NCI-H146 treated with DMSO at 0.1 percent for 48 hours (cell line): ENCODE results near the gene MTCP1.
A peak's percentile ranks its signal among the peaks of the same experiment; 100 is the strongest.

Experiments used
- DNase-seq: peaks from one replicate; lab custom pipeline; 2025; ENCODE audit not compliant: unreplicated experiment; lab: John Stamatoyannopoulos, UW

Gene MTCP1, protein sequence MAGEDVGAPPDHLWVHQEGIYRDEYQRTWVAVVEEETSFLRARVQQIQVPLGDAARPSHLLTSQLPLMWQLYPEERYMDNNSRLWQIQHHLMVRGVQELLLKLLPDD

DNA sequence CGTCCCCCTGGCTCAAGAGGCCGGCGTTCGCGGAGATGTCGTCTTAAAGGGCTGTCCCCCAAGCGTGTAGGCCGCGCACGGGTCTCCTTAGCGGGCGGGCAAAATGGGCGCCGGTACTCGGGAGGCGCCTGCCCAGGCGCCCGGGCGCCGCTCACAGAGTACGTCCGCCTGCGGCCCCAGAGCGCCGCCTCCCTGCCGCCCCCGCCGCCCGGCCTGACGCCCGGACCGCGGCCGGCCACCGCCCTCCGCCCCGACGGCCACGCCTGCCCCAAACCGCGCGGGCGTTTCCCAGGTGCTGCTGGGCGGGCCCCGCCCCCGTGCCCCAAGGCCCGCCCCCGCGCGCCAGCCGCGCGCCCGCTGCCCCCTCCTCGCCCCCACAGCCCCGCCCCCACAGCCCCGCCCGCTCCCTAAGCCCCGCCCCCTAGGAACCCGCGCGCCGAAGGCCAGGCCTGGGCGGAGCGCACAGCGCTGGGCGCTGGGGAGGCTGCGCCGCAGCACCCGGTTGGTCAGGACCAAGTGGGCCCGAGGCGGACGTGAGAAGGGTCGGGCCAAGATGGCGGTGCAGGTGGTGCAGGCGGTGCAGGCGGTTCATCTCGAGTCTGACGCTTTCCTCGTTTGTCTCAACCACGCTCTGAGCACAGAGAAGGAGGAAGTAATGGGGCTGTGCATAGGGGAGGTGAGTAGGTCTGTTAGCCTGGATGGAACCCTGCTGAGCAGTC is at the start of gene MTCP1, which contains the start of the genes BRCC3 and CMC4:
Gene MTCP1, minus strand, starts transcription at position 162 of the 719 bp plus-strand sequence. CDS start 5,126 bp downstream, outside the sequence.
Gene BRCC3, plus strand, starts transcription at position 534 of the 719 bp plus-strand sequence. Its CDS starts 20 bp downstream, at position 554.
Gene CMC4, minus strand, starts transcription at position 162 of the 719 bp plus-strand sequence. CDS start 7,113 bp downstream, outside the sequence.
- peak; percentile 73 for DNase-seq

DNA sequence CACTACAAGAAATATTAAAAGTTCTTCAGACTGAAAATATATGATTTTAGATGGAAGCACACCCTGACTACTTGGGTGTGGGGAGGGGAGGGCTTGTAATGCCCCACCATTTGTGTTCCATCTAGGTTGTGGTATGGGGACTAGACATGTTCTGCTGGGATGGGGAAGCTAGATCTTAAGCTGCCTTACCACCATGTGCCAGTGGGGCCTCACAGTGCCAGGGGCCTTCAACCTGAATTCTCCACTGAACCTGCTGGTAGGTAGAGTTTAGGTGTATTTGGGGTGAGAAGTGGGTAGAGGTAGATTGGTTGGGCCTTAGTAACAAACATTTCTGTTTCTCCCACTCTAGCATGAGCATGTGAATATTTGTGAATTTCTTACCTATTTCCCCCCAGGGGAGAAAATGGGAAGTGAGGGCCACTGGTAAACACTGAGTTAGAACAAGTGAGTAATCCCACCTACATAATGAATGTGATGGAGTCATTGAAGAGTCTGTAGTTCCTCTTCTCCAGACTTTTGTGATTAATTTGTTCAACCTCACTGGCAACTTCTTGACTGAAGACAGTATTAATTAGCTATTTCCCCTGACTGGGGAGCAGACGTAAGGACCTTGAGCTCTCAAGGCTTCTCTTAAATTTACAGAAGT is 44.4 kb upstream of the MTCP1 start:
- no peak for DNase-seq

DNA sequence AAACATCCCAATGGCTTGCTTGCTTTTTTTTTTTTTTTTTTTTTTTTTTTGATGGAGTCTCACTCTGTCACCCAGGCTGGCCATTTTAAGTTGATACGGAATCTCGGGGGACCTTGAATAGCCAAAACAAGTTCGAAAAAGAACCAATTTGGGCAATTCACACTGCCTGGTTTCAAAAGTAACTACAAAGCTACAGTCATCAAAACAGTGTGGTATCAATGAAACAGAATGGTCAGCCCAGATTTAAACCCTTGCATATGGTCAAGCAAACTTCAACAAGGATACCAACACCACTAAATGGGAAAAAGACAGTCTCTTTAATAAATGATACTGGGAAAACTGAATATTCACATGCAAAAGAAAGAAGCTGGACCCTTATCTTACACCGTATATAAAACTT is 42.2 kb upstream of the MTCP1 start:
- no peak for DNase-seq

DNA sequence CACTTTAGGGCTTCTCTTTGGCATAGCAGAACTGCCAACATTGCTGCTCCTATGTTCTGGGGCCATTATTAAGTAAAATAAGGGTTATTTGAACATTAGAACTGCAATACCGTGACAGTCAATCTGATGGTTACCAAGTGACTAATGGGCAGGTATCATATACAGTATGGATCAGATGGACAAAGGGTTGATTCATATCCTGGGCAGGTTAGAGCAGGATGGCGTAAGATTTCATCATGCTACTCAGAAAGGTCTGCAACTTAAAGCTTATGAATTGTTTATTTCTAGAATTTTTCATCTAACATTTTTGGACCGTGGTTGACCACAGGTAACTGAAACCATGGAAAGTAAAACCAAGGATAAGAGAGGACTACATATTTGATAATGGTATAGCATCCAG is 41.2 kb upstream of the MTCP1 start:
- no peak for DNase-seq

DNA sequence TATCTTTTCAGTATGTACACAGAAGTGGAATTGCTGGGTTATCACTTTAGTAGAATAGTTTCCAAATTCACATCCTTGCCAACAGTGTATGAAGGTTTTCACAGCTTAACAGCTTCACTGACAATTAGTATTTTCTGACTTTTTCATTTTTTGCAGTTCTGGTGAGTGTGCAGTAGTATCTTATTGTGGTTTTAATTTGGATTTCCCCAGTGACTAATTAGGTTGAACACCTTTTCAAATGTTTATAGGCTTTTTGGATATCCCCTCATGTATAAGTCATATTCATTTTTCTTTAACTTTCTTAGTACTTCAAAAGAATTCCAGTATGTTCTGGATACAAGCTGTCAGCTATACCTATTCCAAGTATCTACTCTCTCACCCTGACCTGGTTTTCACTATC is 37.5 kb upstream of the MTCP1 start:
- no peak for DNase-seq

DNA sequence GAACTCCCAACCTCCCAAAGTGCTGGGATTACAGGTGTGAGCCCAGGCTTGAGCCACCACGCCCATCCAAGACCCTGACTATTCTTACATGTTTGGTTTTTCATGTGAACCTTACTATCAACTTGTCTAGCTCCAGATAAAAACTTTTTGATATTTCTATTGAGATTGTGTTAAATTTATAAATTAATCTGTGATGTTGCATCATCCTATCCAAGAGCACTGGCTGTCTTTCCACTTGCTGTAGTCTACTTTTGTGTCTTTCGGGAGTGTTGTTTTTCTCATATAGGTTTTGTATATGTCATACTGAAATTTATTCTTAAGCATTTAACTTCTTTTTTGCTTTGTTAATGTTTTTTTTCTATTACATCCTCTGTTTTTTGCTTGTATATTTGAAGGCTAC is 35.0 kb upstream of the MTCP1 start:
- no peak for DNase-seq

DNA sequence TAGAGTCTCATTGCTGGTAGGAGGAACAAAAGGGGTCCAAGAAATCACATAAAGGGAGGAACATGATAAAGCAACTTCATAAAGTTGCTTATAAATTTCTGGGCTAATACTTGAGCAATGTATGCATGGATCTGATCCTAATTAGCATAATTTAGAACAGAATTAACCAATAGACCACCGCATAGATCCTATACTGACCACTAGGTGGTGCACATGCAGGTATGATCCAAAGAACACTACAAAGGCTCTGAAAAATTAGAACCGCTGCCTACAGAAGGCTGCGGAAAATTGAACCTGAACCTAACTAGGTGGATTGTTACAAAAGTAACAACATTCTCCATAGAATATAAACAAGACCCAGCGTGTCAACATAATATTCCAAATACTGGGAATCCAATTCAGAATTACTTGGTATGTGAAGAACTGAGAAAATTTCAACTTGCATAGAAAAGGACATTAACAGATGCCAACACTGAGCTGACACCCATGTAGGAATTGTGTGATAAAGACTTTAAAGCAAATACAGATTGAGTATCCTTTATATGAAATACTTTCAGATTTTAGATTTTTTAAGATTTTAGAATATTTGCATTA is 23.6 kb upstream of the MTCP1 start:
- DNase-seq = no peak

DNA sequence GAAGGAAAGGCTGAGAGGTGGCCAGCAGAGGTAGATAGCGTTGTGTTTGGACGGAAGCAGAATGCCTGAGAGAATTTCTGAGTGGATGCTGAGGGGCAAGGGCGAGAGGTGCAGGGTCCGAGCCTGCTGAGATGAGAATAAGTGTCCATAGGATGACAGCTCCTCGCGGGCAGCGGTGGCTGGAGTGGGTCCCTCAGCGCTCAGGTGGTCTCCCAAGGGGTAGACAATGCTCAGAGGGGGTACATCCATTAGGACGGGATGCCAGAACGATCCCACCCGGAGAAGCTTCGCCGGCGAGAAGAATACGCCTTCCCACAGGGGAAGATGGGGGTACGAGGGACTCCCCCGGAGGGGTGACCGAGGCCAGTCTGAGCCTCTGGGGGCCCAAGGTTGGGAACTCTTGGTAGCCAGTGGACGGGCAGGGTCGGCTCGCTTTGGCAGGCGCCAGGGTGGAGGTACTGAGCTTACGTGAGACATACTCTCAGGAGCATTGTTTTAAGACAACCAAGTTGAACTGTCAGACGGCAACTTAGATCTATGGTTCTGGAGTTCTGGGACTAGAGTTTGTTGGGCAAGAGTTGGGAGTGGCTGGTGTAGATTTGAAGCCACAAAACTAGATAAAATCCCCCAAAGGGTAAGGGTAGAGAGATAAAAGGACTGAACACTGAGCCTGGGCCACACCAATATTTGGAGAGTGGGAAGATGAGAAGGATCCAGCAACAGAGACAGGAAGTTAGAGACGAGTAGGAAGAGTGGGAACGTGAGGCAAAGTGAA is 16.2 kb upstream of the MTCP1 start:
- DNase-seq = no peak

DNA sequence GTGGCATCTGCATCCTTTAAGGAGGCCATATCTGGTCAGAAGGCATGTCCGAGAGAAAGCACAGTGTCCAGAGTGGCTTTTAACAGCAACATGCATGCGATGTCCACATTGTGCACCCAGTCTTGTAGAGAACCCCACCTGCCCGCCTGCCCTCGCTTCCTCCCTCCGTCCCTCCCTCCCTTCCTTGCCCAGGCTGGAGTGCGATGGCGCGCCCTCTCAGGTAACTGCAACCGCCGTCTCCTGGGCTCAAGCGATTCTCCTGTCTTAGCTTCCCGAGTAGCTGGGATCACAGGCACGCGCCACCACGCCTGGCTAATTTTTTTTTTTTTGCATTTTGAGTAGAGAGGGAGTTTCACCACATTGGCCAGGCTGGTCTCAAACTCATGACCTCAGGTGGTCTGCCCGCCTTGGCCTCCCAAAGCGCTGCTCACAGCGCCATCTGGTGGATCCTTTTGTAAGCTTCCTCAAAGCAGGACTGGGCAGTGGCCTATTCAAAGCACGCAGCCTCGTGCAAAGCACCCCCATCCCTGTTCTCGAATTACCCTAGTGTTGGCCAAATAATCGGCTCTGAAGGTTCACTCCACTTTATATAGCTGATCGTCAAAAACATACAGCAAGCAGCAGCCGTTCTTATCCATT is 15.4 kb upstream of the MTCP1 start:
- no peak for DNase-seq

DNA sequence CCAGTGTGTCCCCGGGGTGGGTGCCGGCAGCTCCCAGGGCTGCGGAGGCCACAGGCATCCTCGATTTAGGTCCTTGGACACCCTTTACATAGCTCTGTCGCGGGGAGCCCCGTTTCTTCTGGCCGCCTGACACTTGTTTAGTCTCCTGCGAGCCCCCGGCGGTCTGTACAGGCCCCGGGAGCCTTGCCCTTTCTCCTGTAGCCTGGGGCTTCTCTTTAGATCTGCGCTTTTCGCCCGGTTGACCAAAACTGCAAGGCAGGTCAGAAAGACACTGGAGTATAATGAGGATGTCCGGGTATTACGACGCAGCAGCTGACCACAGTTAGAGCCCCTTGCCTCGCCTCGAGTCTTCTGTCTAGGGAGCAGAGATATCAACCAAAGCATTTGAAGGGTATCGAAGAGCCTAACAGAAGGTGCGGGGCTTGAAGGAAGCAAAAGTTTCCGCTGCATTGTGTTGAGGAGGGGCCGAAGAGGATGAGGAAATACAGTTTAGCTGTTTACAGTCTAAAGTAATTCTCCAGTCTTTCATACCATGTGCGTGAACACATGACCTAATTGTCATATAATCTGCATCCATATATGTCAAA is 851 bp upstream of the MTCP1 start:
- DNase-seq = no peak

DNA sequence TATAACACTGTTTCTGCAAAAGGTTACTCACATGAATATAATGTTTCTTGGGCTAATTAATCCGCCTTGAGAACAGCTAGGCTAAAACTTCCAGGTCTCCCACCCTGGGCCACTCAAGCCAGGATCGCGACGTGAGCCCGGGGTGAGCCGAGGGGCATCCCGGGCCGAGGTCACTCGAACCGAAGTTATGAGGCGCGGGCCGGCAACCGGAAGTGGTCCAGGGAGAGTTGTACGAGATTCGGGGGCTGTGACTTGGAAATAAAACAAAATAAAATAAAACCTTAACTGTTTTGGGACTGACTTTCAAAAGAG is 317 bp downstream of the MTCP1 start:
- DNase-seq = no peak

DNA sequence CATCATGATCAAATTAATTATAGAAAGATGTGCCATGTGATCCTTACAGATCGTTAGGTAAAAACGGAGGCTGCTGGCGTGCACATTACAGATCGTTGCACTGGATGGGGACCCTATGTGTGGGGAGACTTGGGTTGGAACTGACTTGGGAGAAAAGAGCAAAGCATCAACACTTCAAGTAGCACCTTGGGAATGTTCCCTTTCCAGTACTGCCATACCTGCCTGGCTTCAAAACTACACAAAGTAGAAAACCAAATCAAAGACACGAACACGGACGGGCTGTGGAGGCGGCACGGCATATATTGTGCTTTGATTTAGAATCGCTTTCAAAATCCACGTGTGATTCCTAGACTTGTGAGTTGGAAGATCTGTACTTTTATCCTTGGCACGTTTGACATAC is 898 bp downstream of the MTCP1 start:
- DNase-seq = no peak

DNA sequence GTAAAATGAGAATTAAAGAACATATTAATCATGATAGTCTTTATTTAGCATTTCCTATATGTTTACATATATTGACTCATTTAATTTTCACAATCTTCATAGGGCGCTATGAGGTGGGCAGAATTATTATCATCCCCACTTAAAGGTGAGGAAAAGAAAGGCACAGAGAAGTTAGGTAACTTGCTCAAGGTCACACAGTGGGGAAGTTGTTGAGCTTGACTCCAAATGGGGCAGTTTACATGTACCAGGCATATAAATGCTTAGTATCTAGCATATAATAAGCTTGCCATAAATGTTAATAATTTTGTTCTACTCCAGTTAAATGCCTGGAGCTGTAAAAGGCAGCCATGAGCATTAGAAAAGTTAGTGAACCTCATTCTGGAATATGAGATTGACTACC is 1.5 kb downstream of the MTCP1 start:
- DNase-seq = no peak

DNA sequence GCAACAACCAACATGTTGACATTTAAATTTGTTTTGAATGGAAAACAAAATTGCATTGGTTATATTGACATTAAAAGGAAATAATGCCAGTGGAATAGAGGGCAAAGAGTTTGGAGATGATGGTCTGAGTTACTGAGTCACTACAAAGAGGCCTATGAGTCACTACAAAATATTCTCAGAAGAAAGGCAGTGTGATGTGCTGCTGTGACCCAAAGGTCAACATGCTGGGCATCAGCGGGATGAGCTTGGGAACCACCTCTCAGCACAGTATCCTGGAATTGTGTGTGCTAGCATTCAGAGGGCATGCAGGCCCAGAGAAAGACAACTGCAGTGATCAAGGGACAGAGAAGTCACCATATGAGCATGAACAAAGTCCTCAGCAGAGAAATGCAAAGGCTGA is 2.8 kb downstream of the MTCP1 start:
- no peak for DNase-seq

DNA sequence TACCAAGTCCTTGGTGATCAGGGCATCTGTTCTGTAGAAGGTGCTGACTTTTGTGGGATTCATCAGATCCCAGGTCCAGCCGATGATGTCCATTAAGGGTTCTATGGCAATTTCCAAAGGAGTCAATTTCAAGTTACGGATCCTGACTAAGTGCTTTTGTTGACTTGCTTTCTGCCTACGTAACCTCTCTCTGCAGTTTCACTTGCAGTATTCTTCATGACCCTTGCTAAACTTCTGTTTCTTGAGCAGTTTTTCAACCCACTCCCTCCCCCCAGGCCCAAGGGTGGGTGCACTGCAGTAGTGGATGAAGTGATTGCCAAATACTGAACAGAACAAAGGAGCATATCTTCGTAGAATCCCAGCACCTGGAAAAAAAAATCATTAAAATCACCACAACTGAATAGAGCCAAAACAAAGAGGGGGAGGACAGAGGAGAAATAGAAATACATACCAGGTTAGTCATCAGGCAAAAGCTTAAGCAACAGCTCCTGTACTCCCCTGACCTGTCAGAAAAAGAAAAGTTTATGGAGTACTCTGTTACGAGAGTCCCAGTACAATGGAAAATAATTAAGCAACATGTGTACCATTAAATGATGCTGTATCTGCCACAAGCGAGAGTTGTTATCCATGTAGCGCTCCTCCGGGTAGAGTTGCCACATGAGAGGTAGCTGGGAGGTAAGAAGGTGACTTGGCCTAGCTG is 5.8 kb downstream of the MTCP1 start:
- no peak for DNase-seq

DNA sequence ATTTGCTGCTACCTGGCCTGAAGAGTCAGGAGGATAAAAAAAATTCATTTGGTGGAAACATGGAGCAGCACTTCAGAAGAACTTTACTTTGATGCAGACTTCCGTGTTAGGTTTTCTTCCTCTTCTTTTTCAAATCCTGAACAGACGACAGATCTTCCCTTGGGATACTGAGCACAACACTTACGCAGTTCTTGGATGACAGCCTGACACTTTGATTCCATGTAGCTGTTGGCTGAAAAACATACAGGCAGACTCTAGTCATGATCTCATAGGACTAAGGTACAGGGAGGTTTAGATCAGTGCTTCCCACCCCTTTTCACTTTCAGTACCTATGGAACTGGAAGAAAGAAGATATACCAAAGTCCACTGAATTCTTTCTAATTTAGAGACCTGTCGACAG is 9.2 kb downstream of the MTCP1 start:
- DNase-seq = no peak

DNA sequence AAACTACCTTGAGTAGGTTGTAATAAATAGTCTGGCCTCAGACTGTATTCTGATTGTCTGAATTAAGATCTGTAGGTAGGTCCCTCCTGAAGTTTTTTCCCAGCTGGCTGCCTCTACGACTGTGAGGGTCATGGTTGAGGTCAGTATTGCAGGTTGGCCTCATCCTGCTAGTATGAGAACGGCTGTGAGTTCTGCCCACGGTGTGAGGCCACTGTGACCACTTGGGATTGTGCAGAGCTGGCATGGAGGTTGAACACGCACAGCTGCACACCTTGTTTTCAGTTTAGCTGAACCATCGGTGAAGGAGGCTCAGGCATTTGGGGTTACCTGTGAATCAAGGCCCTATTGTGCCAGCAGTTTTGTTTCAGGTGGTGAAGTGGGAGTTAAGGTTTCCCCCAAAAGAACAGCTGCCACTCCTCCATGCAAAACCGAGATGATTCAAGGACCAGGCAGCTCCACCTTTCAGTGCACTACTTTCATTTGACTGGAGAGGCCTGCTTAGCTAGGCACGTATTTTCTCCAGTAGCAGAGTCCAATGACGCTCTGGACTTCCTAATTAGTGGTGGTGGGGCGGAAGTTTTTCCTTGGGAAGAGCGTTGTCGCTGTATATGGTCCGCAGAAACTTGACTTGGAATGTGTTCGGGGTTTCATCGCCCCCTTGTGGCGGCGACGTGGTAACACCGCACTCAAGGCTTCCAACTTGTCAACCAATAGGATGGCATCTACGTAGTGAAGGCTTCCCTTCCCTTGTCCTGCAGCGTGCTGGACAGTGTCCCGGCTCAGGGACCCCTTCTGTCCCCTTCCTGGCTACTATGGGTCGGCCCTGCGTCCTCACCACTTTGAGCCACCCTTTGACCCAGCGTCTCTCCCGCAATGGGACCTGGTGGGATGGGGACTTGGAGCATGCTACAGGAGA is 13.8 kb downstream of the MTCP1 start:
- no peak for DNase-seq

DNA sequence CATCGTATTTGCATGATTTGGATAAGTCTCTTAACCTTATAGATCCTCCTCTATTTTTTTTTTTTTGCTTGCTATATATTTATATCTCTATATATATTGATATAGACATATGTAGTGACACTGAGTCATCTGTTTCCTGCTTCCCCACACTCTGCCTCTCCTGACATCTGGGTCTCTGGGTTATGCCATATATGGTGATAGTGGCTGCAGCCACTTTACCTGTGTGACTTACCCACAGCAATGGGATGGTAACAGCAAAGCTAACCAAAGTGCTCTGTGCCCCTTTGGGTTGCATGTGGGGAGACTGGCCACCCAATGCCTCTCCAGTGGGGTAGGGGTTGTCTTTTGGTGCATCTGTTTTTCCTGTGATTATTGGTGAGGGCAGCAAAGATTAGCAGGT is 14.5 kb downstream of the MTCP1 start:
- DNase-seq = no peak

DNA sequence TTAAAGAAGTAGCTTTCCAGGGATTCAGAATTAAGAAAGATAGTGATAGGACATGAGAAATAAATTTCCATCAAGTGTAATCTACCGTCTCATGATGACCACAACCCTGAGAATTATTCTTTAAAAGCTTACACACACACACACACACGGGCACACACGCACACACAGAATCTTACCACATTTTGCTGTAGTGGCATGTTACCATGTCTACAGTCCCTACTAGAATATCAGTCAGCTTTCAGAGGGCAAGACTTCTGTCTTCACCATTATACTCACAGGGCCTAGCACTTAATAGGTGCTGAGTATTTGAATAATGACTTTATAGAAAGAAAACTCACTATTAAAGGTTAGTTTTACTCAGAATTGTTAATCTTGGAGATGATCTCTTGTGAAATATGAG is 15.4 kb downstream of the MTCP1 start:
- no peak for DNase-seq
